ENCODE data around the gene SEMA4D. TPM values are rescaled to one million over a fixed set of nuclear protein-coding genes. Genes with fewer than 3 reads are reported as not detected.

The SEMA4D gene
- total RNA-seq, 4 donors from 2014 or later, result 7.9 to 14.1 (median 10.6) TPM

DNA sequence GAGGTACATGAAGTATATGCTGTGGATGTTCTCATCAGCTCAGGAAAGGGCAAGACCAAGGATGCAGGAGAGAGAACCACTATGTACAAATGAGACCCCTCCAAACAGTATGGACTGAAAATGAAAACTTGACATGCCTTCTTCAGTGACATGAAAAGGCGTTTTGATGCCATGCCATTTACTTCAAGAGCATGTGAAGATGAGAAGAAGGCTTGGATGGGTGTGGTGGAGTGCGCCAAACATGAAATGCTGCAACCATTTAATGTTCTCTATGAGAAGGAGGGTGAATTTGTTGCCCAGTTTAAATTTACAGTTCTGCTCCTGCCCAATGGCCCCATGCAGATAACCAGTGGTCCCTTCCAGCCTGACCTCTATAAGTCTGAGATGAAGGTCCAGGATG, 47.7 kb downstream of the SEMA4D start:
- intact Hi-C loops (cut with DNase I), result no loop called here
- no peak overlapping the region for H3K27ac ChIP-seq (replicated peaks in 1 of 4)

DNA sequence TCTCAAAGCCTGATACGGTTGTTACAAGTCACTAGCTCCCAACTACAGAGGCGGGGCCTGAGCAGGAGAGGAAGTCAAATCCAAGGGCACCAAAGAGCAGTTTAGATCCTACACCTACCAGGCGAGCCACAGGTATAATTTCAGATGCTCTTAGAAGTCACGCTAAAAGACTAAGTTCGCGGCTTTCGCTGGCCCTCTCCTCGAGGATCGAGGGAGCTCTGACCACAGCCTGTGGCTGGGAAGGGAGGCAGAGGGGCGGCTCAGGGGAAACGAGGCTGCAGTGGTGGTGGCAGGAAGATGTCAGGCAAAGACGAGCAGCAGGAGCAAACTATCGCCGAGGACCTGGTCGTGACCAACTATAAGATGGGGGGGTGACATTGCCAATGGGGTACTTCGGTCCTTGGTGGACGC, 48.6 kb downstream of the SEMA4D start:
- 87% methylated on average over 17 of the region's 17 CpGs for WGBS
- no peaks in the 10 kb centered on the region for H3K9me3 ChIP-seq
- intact Hi-C loops (cut with DNase I), result loop anchor here (10.0 kb wide), 1 partner anchor 46 kb away; the partner anchor contains the start of gene SEMA4D
- no peak for DNase-seq (ENCODE audit: extremely low spot score)
- peaks cover 0 to 14% (median 1%) of the 10 kb centered on the region in 4 donors for H3K4me1 ChIP-seq
- H3K4me3 ChIP-seq, result no peak overlapping the region
- no peak overlapping the region for H3K27ac ChIP-seq (replicated peaks in 1 of 4)
- H3K27me3 ChIP-seq, result no peaks in the 10 kb centered on the region
- H3K36me3 ChIP-seq, result peaks cover 0 to 4% (median 2%) of the 10 kb centered on the region in 4 donors
- TF ChIP-seq EP300 (IDR thresholded peaks at IDR 0.05) (no peak), POLR2A (IDR thresholded peaks at IDR 0.05; ENCODE audit: low read depth) (no peak), POLR2AphosphoS5 (IDR thresholded peaks at IDR 0.05) (no peak)
- TF ChIP-seq, protein P1, sequence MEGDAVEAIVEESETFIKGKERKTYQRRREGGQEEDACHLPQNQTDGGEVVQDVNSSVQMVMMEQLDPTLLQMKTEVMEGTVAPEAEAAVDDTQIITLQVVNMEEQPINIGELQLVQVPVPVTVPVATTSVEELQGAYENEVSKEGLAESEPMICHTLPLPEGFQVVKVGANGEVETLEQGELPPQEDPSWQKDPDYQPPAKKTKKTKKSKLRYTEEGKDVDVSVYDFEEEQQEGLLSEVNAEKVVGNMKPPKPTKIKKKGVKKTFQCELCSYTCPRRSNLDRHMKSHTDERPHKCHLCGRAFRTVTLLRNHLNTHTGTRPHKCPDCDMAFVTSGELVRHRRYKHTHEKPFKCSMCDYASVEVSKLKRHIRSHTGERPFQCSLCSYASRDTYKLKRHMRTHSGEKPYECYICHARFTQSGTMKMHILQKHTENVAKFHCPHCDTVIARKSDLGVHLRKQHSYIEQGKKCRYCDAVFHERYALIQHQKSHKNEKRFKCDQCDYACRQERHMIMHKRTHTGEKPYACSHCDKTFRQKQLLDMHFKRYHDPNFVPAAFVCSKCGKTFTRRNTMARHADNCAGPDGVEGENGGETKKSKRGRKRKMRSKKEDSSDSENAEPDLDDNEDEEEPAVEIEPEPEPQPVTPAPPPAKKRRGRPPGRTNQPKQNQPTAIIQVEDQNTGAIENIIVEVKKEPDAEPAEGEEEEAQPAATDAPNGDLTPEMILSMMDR (IDR thresholded peaks at IDR 0.05), result no peak

More for the DNA sequence above, 47.7 kb downstream of the SEMA4D start:
- Histone ChIP-seq H3K27me3 (no peaks in the 10 kb centered on the region), H3K9me3 (no peaks in the 10 kb centered on the region), H3K36me3 (peaks cover 0 to 14% (median 7%) of the 10 kb centered on the region in 4 donors), H3K4me1 (peaks cover 0 to 9% (median 1%) of the 10 kb centered on the region in 4 donors), H3K4me3 (no peak overlapping the region)
- TF ChIP-seq EP300 (IDR thresholded peaks at IDR 0.05) (no peak), POLR2A (IDR thresholded peaks at IDR 0.05; ENCODE audit: low read depth) (no peak)
- DNase-seq (ENCODE audit: extremely low spot score), result no peak
- WGBS, result 100% methylated on average over 2 of the region's 2 CpGs

DNA sequence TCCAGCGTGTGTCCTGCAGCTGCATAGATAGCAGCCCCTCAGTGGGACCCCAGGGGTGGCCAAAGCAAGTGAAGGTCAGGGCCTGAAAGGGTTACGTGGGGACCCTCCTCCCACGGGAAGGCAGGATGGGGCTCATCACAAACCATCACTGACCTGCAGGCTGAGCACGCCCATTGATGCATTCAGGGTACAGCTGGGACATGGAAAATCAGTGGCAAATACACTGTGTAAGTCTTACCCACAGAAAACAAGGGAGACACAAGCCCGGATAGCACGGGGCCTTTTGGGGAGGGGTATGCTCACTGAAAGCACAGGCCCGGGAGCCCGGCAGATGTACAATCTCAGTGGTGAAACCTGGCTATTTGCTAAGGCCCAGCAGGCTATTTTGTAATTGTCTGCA, 49.1 kb downstream of the SEMA4D start:
- H3K4me1 ChIP-seq, result peaks cover 0 to 15% (median 1%) of the 10 kb centered on the region in 4 donors
- 86% methylated on average over 4 of the region's 8 CpGs for WGBS

DNA sequence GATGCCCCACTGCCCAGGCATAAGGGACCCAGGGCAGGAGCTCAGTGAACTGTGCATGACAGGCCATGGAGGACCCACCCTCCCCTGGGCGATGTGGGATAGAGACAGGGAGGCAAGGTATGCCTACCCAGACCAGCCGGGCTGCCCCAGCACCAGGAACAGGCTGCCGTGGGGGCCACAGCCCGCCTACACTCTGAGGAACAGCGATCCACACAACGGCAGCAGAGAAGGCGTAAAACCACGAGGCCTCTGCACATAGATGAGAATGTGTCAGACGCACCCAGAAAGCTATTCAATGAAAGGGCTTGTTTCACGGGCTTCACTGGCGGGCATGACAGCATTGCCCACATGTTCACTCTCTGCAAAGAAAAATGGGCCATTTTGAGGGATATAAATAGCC, 49.5 kb downstream of the SEMA4D start:
- H3K9me3 ChIP-seq, result no peaks in the 10 kb centered on the region
- H3K36me3 ChIP-seq, result no peaks in the 10 kb centered on the region
- peaks cover 4 to 20% (median 5%) of the 10 kb centered on the region in 4 donors for H3K4me1 ChIP-seq
- intact Hi-C loops (cut with DNase I), result loop anchor here (10.0 kb wide), 1 partner anchor 46 kb away; the partner anchor contains the start of gene SEMA4D
- no peak overlapping the region for H3K4me3 ChIP-seq
- no peaks in the 10 kb centered on the region for H3K27me3 ChIP-seq
- no peak overlapping the region for H3K27ac ChIP-seq (replicated peaks in 1 of 4)
- DNase-seq (ENCODE audit: extremely low spot score), result no peak
- TF ChIP-seq EP300 (IDR thresholded peaks at IDR 0.05), result no peak
- no peak for TF ChIP-seq POLR2A (IDR thresholded peaks at IDR 0.05; ENCODE audit: low read depth)
- TF ChIP-seq, protein P1 (IDR thresholded peaks at IDR 0.05), result no peak
- no peak for TF ChIP-seq POLR2AphosphoS5 (IDR thresholded peaks at IDR 0.05)
- WGBS, result 88% methylated on average over 11 of the region's 11 CpGs

More for the DNA sequence above, 49.1 kb downstream of the SEMA4D start:
- H3K36me3 ChIP-seq, result no peaks in the 10 kb centered on the region
- no peaks in the 10 kb centered on the region for H3K27me3 ChIP-seq
- H3K9me3 ChIP-seq, result no peaks in the 10 kb centered on the region
- H3K4me3 ChIP-seq, result no peak overlapping the region
- DNase-seq (ENCODE audit: extremely low spot score), result no peak
- no peak overlapping the region for H3K27ac ChIP-seq (replicated peaks in 1 of 4)
- intact Hi-C loops (cut with DNase I), result loop anchor here (10.0 kb wide), 1 partner anchor 46 kb away; the partner anchor contains the start of gene SEMA4D
- TF ChIP-seq POLR2AphosphoS5 (IDR thresholded peaks at IDR 0.05), result no peak
- no peak for TF ChIP-seq POLR2A (IDR thresholded peaks at IDR 0.05; ENCODE audit: low read depth)
- TF ChIP-seq, protein P1 (IDR thresholded peaks at IDR 0.05), result no peak
- TF ChIP-seq EP300 (IDR thresholded peaks at IDR 0.05), result no peak

DNA sequence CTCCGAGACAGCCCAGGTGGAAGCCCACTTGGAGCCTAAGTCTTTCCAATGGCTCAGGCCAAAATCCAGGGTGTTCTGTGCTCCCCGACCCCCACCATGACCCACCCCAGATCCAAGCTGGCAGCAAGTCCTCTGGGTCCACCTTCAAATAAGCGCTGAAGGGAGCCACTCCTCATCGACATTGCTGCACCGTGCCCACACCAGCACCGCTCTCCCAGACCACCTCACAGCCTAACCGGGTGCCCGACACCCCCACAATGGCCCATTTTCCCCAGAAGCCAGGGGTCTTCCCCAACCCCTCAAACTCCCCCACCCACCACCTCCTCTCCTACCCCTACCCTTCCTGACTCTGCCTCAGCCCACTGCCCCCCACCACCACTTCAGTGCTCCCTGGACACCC, 50.5 kb downstream of the SEMA4D start:
- DNase-seq (ENCODE audit: extremely low spot score), result no peak
- 95% methylated on average over 7 of the region's 8 CpGs for WGBS

More for the DNA sequence above, 50.5 kb downstream of the SEMA4D start:
- intact Hi-C loops (cut with DNase I), result loop anchor here (10.0 kb wide), 1 partner anchor 47 kb away; the partner anchor contains the start of gene SEMA4D
- no peaks in the 10 kb centered on the region for H3K36me3 ChIP-seq
- H3K27ac ChIP-seq (replicated peaks in 1 of 4), result no peak overlapping the region
- TF ChIP-seq POLR2A (IDR thresholded peaks at IDR 0.05; ENCODE audit: low read depth), result no peak
- peaks cover 6 to 29% (median 12%) of the 10 kb centered on the region in 4 donors for H3K4me1 ChIP-seq
- H3K27me3 ChIP-seq, result no peaks in the 10 kb centered on the region
- no peaks in the 10 kb centered on the region for H3K9me3 ChIP-seq
- no peak overlapping the region for H3K4me3 ChIP-seq
